H7 (cell line): ENCODE data around the gene GLYATL1B. TPM values are rescaled to one million over a fixed set of nuclear protein-coding genes. Genes with fewer than 3 reads are reported as not detected.
A peak's percentile ranks its signal among the peaks of the same experiment; 100 is the strongest.
"Not testable (repeated sequence)": the region's sequence is repeated elsewhere in the genome, so short reads cannot be mapped to it uniquely, and the experiment has no call there.

Experiments used
- DNase-seq: peaks from one replicate; pipeline ENCODE4 v3.0.0; 2012
- H3K27me3 ChIP-seq: 2 replicates; pipeline ENCODE4 v1.6.0; 2011; ENCODE audit warnings: mild to moderate bottlenecking, low read length; ENCODE audit not compliant: control insufficient read depth, insufficient read depth
- H3K36me3 ChIP-seq: replicated peaks from 2 replicates; pipeline ENCODE4 v1.5.1; 2011; ENCODE audit warnings: low read length; ENCODE audit not compliant: control insufficient read depth, insufficient read depth
- H3K4me3 ChIP-seq: 2 replicates; pipeline ENCODE4 v1.5.1; 2011; ENCODE audit warnings: low read depth, mild to moderate bottlenecking, control low read depth, low read length, moderate library complexity; ENCODE audit not compliant: insufficient read depth
- total RNA-seq: library from RNA; depleted of rRNA; stranded (reverse); fragments of >200 nt; shearing (Covaris generic); gene quantifications from 2 replicates; pipeline ENCODE4 v1.2.3, GENCODE V29; 2014

Gene GLYATL1B
- total RNA-seq, 1 experiment from 2014 or later, result not detected

DNA sequence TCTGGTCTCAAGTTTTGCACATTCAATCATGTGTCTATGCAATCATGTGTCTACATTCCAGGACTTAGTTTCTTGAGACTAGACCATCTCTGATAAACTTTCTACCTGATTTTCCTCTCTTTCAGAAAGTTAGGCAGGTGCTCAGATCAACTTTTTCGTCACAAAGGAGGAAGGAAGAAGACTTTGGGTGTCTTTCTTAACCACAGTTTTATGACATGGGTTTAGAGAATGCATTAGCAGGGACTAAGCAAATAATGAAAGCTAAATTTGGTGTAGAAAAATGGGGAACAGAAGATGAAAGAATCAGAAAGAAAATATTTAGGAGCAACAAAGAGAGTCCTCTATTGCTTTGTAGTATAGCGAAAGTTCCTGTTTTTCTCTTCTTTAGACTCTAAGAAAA, 7.7 kb upstream of the GLYATL1B start:
- Histone ChIP-seq H3K4me3 (no peak overlapping the region), H3K27me3 (no peaks in the 10 kb centered on the region)
- DNase-seq, result no peak

GRCh38 chr11:59079086-59079485, 7.0 kb upstream of the GLYATL1B start:
- Histone ChIP-seq H3K36me3 (no peaks in the 10 kb centered on the region), H3K27me3 (no peaks in the 10 kb centered on the region), H3K4me3 (no peak overlapping the region)
- DNase-seq, result no peak

More for the DNA sequence above, 7.7 kb upstream of the GLYATL1B start:
- H3K36me3 ChIP-seq, result no peaks in the 10 kb centered on the region

GRCh38 chr11:59080421-59080820, 5.7 kb upstream of the GLYATL1B start:
- not testable (repeated sequence) for H3K27me3 ChIP-seq, DNase-seq, H3K4me3 ChIP-seq, H3K36me3 ChIP-seq

DNA sequence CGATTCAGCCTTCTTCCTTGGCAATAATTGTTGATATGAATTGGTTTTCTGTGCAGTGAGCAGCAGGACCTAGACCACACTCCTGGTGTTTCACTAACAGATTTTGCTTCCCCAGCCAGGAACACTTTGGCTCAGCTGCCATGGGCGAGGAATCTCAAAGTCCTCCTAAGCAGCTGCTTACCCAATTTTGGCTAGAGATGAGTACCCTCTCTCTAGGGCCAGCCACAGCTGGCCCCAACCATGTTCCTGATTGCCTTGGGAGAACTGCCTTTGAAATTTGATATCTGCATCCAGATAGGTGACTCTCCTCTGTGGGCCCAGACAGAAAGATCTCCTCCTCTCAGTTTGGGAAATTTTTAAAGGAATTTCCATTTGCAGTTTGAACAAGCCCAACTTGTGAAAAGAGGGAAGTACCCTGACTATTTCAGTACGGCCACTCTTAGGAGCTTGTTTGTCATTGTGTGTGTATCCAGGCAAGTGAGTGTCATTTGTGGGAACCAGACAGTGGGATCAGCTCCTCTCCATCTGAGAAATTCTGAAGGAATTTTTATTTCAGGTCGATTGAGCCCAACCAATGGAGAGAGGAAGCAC, 4.6 kb upstream of the GLYATL1B start:
- not testable (repeated sequence) for H3K27me3 ChIP-seq, H3K4me3 ChIP-seq

DNA sequence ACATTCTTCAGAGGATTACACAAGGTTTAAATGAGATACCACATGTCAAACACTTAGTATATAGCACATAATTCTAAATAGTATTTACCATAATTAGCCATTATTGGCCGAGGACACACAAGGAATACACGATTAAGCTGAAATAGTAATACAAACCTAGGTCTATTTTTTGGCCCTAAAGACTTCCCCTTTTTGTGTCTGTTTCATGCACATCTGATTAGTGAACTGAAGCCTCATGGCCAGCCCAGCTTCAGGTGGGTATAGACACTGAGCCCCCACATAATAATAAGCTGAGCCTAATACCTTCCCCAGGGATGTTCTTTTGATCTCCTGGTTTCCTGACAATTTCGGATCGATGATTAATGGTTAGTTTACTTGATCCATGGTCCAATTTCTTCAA, 2.1 kb downstream of the GLYATL1B start:
- Histone ChIP-seq H3K27me3 (no peaks in the 10 kb centered on the region), H3K4me3 (no peak overlapping the region), H3K36me3 (no peaks in the 10 kb centered on the region)
- DNase-seq, result no peak

More for the DNA sequence above, 4.6 kb upstream of the GLYATL1B start:
- DNase-seq, H3K36me3 ChIP-seq: not testable (repeated sequence)

- H3K4me3 ChIP-seq, H3K27me3 ChIP-seq, DNase-seq, H3K36me3 ChIP-seq: not testable (repeated sequence)
These were observed 7.5 kb downstream of the GLYATL1B start for GRCh38 chr11:59093576-59093975.

- DNase-seq, H3K4me3 ChIP-seq, H3K36me3 ChIP-seq, H3K27me3 ChIP-seq: not testable (repeated sequence)
These were observed 9.1 kb downstream of the GLYATL1B start for GRCh38 chr11:59095225-59095624.

GRCh38 chr11:59095972-59096575, 10.0 kb downstream of the GLYATL1B start:
- H3K4me3 ChIP-seq, H3K36me3 ChIP-seq, H3K27me3 ChIP-seq, DNase-seq: not testable (repeated sequence)

DNA sequence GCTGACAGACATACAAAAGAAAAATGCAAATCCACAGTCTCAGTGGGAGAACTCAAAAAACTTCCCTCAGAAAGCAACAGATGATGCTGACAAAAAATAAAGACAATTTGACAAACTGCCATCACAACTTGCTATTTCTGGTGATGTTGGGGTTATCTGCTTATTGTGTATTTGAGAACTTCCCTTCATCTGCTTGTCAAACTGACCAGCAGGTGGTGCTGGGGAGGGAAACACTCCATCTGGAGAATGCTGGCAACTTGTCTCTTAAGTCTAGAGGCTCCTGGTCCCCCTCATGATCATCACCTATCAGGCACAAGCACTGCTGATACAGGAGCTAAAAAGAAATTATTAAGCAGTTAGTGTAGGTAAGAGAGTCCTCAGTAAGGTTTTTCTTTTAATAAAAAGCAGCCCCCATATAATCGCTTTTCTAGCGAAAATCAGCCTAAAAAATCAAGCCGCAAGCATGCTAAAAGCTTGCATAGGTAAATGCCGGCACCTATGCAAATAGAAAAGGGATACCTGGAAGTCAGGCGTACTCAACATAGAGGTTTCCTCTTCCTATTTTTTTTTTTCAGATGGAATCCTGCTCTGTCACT, 11.1 kb downstream of the GLYATL1B start:
- peaks cover 2% of the 10 kb centered on the region; the same call in 1 of the 2 replicates for H3K27me3 ChIP-seq
- DNase-seq, result no peak
- H3K4me3 ChIP-seq, result no peak overlapping the region
- H3K36me3 ChIP-seq, result no peaks in the 10 kb centered on the region

GRCh38 chr11:59097938-59098337, 11.8 kb downstream of the GLYATL1B start:
- not testable (repeated sequence) for H3K27me3 ChIP-seq, H3K36me3 ChIP-seq, H3K4me3 ChIP-seq, DNase-seq

DNA sequence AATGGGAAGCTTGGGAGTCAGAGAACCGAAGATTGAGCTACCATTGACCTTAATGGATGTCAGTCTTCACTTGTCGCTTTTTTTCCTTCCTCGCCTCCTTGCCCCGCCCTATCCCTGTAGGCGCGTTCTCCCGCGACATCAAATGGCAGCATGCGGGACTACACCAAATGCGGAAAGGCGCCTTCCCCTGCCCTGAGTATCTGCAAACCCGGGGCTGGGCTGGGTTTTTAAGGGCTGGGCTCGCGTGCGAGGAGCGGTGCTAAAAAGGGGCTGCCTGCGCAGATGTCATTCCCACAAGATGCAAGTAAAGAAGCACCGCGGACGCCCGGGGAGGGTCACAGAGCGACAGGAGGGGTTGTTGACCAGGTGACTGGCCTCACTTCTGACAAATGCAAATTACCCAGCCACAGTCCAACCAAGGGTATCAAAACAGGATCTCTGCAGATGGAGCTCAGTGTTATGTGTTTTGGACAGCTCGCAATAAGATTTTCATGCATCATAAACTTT, 16.2 kb downstream of the GLYATL1B start:
- Histone ChIP-seq H3K27me3 (peaks cover 14% of the 10 kb centered on the region), H3K4me3 (peak overlapping the region; percentile 37; the same call in 1 of the 2 replicates), H3K36me3 (no peaks in the 10 kb centered on the region)
- peak; percentile 78 for DNase-seq

DNA sequence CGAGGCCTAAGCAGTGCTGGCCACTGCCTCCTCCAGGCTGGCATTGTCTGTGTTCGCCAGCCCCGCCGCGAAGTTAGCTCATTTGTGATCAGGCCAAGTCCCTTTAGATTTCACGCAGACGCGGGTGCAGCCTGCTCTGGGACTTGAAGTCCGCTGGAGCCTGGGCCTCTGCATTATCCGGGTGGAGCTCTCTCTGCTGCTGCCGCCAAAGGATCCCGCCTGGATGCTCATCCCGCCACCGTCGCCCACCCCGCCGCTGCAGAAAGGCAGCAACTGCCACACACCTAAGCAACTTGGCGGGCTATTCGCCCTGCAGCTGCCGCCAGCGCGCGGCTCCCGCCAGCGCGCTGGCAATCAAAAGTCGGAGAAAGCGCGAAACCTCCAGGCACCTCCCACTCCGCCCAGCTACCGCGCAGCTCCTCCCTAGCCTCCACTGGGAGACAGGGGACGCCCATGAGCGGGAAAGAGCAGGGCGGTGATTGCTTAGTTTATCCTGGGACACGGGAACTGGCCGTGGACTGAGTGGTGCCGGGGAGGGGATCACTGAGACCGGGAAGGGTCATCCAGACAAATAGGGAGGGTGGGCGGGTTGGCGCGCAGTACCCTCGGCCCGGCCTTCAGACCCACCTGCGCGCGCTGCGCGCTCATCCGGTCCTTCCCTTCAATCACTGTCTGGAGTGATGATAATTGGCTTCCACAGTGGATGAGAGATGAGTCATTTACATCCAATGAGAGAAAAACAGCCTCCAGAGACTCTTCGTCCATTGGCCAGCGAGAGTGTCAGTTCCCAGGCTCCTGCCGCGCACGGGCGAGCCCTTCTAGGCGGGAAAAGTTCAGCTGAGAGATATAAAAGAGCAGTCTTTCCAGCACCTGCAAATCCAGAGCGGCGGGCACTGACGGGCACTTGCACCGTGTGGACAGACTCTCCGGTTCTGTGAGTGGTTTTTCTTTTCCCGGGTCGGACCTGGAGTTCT, 20.5 kb downstream of the GLYATL1B start, which contains the start of gene FAM111B:
FAM111B (plus strand) TSS at position 875 of the 974 bp plus-strand sequence. CDS start 2,389 bp downstream, outside the sequence.
- Histone ChIP-seq H3K27me3 (peaks cover 17% of the 10 kb centered on the region), H3K4me3 (peak within 1 kb of the TSS; percentile 45), H3K36me3 (no peaks in the 10 kb centered on the region)
- DNase-seq, result peak; percentile 89

GRCh38 chr11:59107721-59108120, 21.6 kb downstream of the GLYATL1B start:
- H3K36me3 ChIP-seq, DNase-seq: not testable (repeated sequence)
- H3K4me3 ChIP-seq, result peak overlapping the region; percentile 45
- peaks cover 16% of the 10 kb centered on the region for H3K27me3 ChIP-seq

- no peak overlapping the region for H3K4me3 ChIP-seq
- DNase-seq, result no peak
- no peaks in the 10 kb centered on the region; the same call in 1 of the 2 replicates for H3K36me3 ChIP-seq
These were observed 26.4 kb downstream of the GLYATL1B start for GRCh38 chr11:59112494-59112893.

More at GRCh38 chr11:59112494-59112893, 26.4 kb downstream of the GLYATL1B start:
- H3K27me3 ChIP-seq, result peaks cover 2% of the 10 kb centered on the region; the same call in 1 of the 2 replicates
